NCI-H2171 treated with DMSO at 0.1 percent for 48 hours (cell line): ENCODE measurements around the gene UAP1L1.
"Not testable (repeated sequence)": the region's sequence is repeated elsewhere in the genome, so short reads cannot be mapped to it uniquely, and the experiment has no call there.

Source experiments
- DNase-seq: peaks from one replicate; lab custom pipeline; 2025; lab: John Stamatoyannopoulos, UW

Gene UAP1L1

GRCh38 chr9:137114613-137115393 is 37.5 kb downstream of the UAP1L1 start, which contains the start of gene DPP7:
DPP7 (minus strand) TSS chr9:137114733; CDS start chr9:137114713, 20 bp downstream.
- DNase-seq, result peak; percentile 68

GRCh38 chr9:137115394-137116026 is 38.2 kb downstream of the UAP1L1 start:
- DNase-seq, result no peak

- no peak for DNase-seq
Measured at GRCh38 chr9:137116027-137116507, 38.8 kb downstream of the UAP1L1 start.

- DNase-seq, result no peak
Measured at GRCh38 chr9:137116728-137117127, 39.4 kb downstream of the UAP1L1 start.

- DNase-seq, result no peak
Measured at GRCh38 chr9:137117269-137117731, 40.0 kb downstream of the UAP1L1 start.

GRCh38 chr9:137118092-137118603 is 40.8 kb downstream of the UAP1L1 start:
- not testable (repeated sequence) for DNase-seq

GRCh38 chr9:137121927-137122795 is 44.8 kb downstream of the UAP1L1 start:
- not testable (repeated sequence) for DNase-seq

GRCh38 chr9:137122796-137123467 is 45.6 kb downstream of the UAP1L1 start:
- not testable (repeated sequence) for DNase-seq

- no peak for DNase-seq
Measured at GRCh38 chr9:137123468-137123837, 46.1 kb downstream of the UAP1L1 start.

- not testable (repeated sequence) for DNase-seq
Measured at GRCh38 chr9:137123952-137124462, 46.7 kb downstream of the UAP1L1 start.

GRCh38 chr9:137126786-137127185 is 49.5 kb downstream of the UAP1L1 start:
- DNase-seq, result no peak

GRCh38 chr9:137127301-137128157 is 50.2 kb downstream of the UAP1L1 start:
- DNase-seq, result no peak

GRCh38 chr9:137128158-137128861 is 51.0 kb downstream of the UAP1L1 start:
- no peak for DNase-seq

GRCh38 chr9:137128862-137129455 is 51.6 kb downstream of the UAP1L1 start:
- DNase-seq, result no peak

GRCh38 chr9:137129456-137130175 is 52.3 kb downstream of the UAP1L1 start:
- peak; percentile 93 for DNase-seq

GRCh38 chr9:137130176-137130755 is 52.9 kb downstream of the UAP1L1 start:
- no peak for DNase-seq
